ENCODE results near the gene FEV.

- TF ChIP-seq CTCF (IDR thresholded peaks at IDR 0.05; ENCODE audit: low read depth, low read length) (no peak), MAX (IDR thresholded peaks at IDR 0.05; ENCODE audit: low read depth, low read length) (no peak), POLR2A (IDR thresholded peaks at IDR 0.05; ENCODE audit: extremely low read depth, insufficient read length) (no peak)
Observed at GRCh38 chr2:219003267-219003634, 18.3 kb upstream of the FEV start.
